Liver (tissue), 3 donors: ENCODE measurements around the gene DHX40.
"Not testable (repeated sequence)": the region's sequence is repeated elsewhere in the genome, so short reads cannot be mapped to it uniquely, and the experiment has no call there.

Experiments used
- FOXA1 ChIP-seq: IDR thresholded peaks from 2 replicates; pipeline ENCODE4 v1.6.1; 2016; ENCODE audit warnings: antibody characterized with exemption
- GABPA ChIP-seq, 2 donors: IDR thresholded peaks in 1 of 2; conservative IDR thresholded peaks in 1 of 2; 2 replicates each; pipeline ENCODE4 v1.6.1; 2016; ENCODE audit warnings: antibody characterized with exemption in 2 of 2, mild to moderate bottlenecking in 1 of 2, moderate library complexity in 1 of 2
- YY1 ChIP-seq: IDR thresholded peaks from 2 replicates; pipeline ENCODE4 v1.6.1; 2016; ENCODE audit warnings: antibody characterized with exemption, mild to moderate bottlenecking
- TF ChIP-seq, protein P1 (sequence below): fragments of 150-350 bp; IDR thresholded peaks from 2 replicates; pipeline ENCODE4 v1.5.1; 2017; ENCODE audit warnings: improper control_type of control experiment, low read depth, low read length; ENCODE audit not compliant: missing input control
- TF ChIP-seq, protein P2 (sequence below): IDR thresholded peaks from 2 replicates; pipeline ENCODE4 v1.6.1; 2016; ENCODE audit warnings: antibody characterized with exemption, mild to moderate bottlenecking
- donor health status: healthy.
- donor health status: healthy.

DNA sequence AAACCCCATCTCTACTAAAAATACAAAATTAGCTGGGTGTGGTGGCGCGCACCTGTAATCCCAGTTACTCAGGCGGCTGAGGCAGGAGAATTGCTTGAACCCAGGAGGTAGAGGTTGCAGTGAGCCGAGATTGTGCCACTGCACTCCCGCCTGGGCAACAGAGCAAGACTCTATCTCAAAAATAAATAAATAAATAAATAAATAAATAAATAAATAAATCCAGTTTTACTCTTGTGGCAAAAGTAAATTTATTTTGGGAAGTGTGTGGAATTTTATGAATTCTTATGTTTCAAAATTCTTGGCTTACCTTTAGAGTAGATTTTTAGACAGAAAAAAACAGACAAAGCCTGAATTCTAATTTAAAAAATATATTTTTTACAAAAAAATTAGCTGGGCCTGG, 3.7 kb downstream of the DHX40 start:
- TF ChIP-seq, protein P1, sequence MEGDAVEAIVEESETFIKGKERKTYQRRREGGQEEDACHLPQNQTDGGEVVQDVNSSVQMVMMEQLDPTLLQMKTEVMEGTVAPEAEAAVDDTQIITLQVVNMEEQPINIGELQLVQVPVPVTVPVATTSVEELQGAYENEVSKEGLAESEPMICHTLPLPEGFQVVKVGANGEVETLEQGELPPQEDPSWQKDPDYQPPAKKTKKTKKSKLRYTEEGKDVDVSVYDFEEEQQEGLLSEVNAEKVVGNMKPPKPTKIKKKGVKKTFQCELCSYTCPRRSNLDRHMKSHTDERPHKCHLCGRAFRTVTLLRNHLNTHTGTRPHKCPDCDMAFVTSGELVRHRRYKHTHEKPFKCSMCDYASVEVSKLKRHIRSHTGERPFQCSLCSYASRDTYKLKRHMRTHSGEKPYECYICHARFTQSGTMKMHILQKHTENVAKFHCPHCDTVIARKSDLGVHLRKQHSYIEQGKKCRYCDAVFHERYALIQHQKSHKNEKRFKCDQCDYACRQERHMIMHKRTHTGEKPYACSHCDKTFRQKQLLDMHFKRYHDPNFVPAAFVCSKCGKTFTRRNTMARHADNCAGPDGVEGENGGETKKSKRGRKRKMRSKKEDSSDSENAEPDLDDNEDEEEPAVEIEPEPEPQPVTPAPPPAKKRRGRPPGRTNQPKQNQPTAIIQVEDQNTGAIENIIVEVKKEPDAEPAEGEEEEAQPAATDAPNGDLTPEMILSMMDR, result not testable (repeated sequence)
- TF ChIP-seq, protein P2, sequence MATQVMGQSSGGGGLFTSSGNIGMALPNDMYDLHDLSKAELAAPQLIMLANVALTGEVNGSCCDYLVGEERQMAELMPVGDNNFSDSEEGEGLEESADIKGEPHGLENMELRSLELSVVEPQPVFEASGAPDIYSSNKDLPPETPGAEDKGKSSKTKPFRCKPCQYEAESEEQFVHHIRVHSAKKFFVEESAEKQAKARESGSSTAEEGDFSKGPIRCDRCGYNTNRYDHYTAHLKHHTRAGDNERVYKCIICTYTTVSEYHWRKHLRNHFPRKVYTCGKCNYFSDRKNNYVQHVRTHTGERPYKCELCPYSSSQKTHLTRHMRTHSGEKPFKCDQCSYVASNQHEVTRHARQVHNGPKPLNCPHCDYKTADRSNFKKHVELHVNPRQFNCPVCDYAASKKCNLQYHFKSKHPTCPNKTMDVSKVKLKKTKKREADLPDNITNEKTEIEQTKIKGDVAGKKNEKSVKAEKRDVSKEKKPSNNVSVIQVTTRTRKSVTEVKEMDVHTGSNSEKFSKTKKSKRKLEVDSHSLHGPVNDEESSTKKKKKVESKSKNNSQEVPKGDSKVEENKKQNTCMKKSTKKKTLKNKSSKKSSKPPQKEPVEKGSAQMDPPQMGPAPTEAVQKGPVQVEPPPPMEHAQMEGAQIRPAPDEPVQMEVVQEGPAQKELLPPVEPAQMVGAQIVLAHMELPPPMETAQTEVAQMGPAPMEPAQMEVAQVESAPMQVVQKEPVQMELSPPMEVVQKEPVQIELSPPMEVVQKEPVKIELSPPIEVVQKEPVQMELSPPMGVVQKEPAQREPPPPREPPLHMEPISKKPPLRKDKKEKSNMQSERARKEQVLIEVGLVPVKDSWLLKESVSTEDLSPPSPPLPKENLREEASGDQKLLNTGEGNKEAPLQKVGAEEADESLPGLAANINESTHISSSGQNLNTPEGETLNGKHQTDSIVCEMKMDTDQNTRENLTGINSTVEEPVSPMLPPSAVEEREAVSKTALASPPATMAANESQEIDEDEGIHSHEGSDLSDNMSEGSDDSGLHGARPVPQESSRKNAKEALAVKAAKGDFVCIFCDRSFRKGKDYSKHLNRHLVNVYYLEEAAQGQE, result not testable (repeated sequence)
- TF ChIP-seq FOXA1; GABPA (IDR thresholded peaks at IDR 0.05 in 1 of 2, conservative IDR thresholded peaks at IDR 0.05 in 1 of 2); YY1: not testable (repeated sequence)
